GM18909 (cell line): ENCODE measurements around the gene ABHD17C.

Source experiments
- ATAC-seq: cut with Tn5 transposase; IDR thresholded peaks from one replicate; pipeline ENCODE4 v1.9.1; 2021; ENCODE audit warnings: mild to moderate bottlenecking; ENCODE audit not compliant: unreplicated experiment, poor library complexity

ABHD17C gene

DNA sequence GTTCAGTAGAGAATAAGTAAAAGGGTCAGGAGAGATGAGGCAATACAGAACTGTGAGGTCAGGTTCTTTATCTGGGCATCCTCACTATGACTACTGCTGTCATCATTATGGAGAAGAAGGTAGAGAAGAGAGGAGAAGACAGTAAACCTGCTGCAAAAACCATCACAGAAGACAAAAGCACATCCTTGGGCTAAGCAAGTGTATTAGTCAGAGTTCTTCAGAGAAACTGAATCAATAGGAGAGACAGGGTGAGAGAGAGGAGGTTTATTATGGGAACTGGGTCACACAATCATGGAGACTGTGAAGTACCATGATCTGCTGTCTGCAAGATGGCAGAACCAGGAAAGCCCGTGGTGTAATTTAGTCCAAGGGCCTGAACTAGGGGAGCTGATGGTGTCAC is 9.5 kb upstream of the ABHD17C start:
- no peak for ATAC-seq

DNA sequence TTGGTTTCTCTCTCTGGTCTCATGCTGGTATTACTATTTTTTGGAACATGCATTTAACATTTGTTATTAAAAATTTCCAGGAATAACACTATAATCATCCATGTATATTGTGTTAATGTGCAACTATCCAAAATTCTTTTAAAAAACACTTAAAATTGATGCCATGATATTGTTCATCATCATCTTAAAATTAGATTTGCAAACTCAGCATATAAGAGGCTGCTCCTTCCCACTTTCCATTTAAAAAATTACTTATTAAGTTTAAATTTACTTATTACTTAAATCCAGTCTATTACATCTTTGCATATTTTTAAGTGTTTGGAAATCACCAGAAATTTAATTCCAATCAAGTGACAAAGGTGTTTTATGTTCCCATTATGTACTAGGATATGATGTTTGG is 5.8 kb upstream of the ABHD17C start:
- ATAC-seq = no peak

DNA sequence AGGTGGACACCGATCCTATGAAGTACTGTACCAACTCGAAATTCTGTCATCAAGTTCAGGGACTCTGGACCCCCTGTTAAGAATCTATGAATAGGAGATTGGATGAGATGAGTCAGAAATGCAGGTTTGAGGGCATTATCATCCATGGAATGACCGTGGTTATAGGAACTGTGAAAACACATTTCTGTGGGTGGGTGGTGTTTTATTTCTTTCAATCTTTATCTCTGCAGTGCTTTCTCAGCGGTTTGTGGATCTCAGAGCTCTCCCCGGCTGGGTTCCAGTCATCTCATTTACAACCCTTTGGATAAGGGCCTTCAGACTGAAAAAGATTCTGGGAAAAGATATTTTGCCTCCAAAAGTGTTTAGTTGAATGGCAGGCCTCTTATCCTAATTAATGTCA is 5.4 kb upstream of the ABHD17C start:
- no peak for ATAC-seq

DNA sequence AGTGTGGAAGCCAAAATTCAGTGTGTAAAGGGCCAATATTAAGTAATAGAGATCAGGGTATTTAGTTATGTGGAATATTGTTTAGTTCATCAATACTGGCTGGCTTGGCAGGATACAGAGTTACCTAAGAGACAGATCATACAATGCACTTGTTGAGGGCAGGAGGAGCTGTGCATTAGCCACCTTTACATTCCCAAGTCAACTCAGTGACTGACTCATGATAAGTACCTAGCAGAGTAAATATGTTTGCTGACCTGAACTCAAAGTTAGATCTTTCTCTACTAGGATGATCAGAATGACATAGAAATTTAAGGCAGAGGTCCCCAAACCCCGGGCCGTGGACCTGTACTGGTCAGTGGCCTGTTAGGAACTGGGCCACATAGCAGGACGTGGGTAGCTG is 3.5 kb upstream of the ABHD17C start:
- no peak for ATAC-seq

DNA sequence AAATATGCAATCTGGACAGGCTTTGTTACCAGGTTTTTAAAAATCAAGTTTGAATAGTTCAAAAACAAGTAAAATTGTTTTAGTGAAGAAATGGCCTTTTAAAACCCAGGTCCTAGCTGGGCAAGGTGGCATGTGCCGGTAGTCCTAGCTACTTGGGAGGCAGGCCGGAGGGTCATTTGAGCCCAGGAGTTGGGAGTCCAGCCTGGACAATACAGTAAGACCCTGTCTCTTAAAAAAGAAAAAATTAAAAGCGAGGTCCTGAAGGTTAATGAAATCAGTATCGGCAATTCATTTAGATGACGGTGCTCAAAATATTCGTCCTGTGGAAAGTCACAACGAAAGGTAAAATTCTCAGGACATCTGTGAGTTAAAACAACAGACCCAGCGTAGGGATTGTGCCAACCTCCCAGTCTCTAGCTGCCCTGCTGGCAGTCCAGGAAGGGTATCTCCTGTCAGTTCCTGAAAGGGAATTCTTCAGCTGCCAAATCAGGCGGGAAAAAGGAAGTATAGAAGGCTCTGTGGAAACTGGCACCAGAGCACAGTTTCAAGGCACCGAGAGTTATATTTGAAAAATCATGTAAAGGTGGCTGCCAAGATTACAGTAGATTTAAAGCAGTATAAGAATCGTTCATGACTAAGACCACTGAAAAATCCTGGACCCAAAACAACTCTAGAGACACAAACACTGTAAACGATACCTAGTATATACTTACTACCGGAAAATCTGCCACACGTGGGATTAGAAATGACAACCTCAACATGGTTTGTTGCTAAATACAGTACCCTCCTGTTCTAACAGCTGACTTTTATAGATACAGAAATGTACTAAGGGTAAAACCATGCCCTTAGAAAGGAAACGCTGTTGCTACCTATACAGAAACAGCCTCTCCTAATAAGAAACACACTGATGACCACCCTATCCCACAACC is 1.2 kb upstream of the ABHD17C start:
- peak; percentile 15 for ATAC-seq

DNA sequence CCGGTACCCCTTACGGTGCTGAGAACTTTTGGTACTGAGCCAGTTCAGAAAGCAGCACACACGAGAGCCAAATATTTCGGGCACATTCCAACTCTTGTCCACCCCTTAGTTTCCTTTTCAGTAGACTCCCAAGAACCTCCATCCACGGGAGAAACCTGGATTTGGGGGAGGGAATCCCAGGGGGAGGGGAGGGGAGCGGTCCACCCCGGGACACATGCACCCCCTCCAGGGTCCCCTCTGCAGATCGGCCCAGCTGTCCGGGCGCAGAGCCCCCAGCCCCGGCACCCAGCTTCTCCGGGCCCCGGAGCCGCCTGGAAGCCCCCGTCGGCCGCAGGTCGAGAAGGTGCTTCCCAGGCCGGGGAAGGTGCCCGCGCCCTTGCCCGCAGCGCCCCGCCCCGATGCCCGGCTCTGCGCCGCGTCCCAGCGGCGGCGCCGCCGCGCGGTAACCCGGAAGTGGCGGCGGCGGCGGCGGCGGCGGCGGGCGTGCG is 455 bp upstream of the ABHD17C start:
- peak; percentile 37 for ATAC-seq

DNA sequence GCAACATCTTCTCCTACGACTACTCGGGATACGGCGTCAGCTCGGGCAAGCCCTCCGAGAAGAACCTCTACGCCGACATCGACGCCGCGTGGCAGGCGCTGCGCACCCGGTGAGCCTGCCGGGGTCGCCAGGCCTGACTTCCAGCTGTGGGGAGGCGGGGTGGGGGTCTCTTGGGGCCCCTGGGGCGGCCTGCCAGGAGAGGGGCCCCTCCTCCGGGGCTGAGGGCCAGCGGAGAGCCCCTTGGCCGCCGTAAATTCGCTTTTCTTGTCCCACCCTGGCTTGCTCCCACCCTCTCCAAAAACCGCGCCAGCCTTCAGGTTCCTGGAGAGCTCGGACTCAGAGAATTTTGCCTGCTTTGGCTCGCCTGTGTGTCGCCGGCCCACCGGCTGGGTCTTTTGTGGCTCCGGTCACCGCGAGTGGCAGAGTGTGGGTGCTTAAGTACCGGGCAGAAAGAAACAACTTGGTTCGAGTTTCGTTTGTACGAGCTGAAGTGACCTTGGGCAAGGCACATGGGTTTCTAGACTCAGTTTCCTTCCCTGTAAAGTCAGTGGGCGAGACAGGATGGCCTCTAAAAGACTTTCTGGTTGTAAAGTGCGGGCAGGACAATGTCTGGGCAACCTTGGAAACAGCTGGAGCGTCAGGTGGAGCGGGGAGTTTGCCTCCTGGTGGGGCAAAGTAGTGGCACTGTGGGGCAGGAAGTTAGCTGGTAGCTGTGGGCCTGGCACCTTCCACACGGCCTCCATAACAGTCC is 976 bp downstream of the ABHD17C start:
- no peak for ATAC-seq

DNA sequence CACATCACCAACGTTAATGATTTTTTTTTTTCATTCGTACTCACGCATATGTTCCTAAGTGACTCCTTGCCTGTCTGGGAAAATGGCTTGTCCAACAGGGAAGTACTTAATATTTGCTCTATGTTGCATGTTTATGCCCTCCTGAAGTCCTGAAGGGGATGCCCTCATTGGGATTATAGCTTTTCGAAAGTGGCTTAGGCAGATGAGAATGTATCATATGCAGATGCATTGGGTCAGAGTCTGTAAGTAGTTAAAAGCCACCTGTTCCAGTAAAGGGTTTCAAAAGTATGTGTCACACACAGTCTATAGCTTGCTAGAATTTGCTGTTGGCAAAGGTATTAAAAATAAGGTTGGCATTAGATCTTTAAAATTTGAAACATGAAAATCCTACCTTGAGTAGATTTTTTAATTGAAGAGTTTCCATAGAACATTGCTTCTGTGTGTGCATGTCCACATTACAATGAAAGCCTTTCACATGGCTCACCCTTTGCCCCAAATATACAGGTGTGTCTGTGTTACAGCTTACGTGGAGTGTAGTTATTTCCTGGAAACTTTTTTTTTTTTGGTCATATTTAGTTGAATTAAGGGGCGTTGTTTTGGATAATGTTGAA is 2.1 kb downstream of the ABHD17C start:
- no peak for ATAC-seq

DNA sequence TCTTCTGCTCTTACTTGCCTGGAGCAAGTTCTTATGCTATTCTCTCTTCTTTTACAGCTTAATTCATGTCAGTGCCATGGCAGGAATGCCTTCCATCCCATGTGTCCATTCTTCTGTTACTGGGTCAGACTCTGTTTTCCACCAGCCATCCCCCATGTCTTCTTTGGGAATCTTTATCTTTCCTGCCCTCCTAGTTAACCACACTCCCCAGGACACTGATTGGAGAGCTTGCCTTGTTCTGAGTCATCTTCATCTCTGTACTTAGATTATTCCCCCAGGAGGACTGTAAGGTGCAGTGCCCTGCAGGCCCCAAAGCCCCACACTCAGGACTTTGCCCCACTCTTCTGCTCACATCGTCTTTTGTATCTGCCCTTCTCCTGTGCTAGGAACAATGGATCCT is 3.6 kb downstream of the ABHD17C start:
- ATAC-seq = no peak

DNA sequence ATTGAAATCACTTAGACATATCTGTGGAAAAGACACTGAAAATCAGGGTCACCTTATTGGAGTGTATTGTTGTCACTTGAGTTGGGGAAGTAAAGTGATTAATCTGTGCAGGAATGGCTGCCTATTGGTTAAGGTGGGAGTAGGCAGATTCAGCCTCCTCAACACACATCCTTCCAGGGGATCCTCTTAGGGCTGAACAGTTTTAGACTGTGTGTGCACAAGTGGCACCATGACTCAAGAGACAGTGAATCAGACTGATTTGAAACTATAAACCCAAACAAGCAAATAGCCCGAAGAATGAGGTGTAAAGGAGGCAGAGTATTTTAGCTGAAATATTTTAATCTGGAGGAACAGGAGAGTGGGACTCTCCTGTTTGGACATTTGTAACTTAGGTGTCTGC is 4.9 kb downstream of the ABHD17C start:
- no peak for ATAC-seq

DNA sequence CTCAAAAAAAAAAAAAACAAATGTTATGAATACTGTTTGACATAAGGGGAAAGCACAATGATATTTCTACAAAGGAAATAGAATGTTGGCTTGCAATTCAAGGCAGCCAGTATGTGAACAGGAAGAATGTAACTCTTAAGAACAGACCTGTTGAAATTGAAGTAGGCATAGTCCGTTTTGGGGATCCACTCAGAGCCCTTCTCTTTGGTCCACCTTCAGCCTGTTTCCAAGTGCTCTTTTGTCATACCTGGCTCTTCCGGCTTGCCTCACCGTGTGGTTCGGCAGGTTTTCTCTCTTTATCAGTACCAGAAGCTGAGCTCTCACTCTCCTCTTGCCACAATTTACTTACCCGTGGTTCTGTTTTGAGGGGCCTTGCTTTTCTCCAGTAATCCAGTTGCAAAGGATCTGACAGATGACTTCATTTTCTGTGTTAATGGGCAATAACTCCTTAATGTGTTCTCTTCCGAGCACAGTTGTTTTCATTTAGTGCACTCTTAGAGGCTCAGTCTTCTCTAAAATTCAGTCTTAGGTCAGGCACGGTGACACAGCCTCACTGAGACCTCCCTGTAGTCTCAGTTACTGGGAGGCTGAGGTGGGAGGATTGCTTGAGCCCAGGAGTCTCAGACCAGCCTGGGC is 6.7 kb downstream of the ABHD17C start:
- no peak for ATAC-seq

DNA sequence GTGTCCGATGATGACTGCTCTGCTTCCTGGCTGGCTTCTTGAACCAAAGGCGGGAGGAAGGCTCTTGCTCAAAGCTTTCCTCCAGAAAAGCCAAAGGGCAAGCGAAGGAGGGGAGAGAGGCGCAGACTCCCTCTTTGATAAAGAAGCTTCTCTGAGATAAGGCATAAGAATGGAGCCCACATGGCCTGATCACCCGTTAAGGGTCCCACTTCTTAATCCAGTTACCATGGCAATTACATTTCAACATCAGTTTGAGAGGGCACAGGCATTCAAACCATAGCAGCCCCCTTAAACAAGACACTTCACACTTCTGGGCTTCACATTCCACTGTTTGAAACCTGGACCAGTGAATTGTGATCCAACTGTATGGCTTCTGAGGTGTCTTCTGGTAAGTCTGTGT is 8.0 kb downstream of the ABHD17C start:
- no peak for ATAC-seq

DNA sequence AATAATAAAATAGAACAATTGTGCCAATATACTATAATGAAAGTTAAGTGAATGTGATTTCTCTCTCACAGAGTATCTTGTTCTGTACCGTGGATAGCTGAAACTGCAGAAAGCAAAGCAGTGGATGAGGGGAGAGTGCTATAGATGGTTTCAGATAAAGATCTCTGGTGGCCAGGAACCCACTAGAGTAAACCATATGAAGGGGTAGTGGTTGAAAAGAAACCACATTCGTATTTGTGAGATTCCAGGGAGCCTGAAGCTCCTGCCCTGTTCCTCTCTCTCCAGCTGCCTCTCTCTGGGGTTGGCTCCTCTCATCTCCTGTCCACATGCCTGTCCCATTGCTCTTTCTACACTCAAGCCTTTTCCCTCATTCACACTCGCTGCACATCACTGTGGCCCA is 8.9 kb downstream of the ABHD17C start:
- no peak for ATAC-seq

DNA sequence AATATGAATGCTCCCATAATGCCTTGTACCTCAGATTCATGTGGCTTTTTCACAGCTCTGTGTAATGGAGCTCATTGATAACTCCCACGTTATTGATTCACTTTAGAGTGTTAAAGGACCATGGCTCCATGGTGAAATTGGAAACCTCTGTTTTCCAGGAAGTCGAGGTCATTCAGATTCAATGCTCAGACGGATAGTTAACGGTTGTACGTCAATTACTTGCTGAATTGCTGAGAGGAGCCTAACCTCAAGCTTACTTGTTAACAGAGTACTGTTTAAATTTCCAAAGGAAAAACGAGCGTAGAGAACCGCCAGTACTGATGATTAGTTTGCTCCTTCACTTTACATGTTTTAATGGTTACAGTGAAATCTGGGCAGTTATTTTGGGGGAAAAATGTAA is 11.1 kb downstream of the ABHD17C start:
- no peak for ATAC-seq

DNA sequence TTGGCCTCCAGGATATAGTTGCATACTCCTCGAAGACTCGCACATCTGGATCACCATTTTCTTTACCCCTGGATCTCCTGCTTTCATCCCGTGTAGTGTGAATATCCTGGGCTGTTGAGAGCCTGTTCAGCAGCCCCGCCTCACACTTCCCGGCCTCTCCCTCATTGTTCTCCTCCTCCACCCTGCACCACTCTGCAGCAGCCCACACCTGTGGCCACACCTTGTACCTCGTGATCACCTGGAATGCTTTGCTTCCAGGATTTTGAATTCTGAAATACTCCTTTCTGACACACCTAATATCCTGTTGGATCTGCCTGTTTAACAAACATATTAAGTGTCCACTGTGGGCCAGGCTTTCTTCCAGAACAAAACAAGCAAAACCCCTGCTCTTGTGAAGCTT is 14.4 kb downstream of the ABHD17C start:
- ATAC-seq = no peak

DNA sequence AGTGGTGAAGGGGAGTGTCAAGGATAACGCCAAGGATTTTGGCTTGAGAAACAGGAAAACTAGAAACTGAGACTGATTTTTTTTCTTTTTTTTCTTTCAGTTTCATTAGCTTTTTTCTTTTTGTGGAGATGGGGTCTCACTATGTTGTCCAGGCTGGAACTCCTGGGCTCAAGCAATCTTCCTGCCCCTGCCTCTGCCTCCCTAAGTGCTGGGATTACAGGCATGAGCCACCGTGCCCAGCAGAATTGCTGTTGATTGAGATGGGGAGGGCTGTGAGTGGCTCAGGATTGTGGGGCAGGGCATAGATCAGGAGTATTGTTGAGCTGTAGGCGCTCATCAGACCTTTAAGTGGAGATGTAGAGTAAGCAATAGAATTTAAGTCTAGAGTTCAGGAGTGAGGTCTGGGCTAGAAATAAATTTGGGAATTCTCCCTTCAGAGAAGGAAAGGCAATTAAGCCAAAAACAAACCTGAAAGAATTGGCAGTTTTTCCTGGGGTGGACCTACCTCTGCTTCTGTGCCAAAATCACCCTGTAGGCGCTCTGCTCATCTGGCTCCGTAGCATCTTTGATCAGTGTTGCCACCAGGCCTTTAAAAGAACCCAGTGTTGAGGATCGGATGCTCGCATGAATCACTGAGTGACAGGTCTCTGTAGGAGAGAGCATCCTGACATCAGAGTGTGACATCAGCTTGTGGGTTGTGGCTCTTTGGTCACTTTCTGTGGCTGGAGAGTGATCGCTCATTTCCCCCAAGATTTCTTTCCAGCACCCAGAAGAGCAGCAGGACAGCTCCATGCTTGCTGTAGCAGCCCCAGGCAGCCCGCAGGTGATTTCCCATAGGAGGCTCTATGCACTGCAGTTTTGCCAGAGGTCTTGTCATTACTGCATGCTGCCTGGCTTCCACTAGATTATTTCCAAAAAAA is 15.8 kb downstream of the ABHD17C start:
- ATAC-seq = no peak

DNA sequence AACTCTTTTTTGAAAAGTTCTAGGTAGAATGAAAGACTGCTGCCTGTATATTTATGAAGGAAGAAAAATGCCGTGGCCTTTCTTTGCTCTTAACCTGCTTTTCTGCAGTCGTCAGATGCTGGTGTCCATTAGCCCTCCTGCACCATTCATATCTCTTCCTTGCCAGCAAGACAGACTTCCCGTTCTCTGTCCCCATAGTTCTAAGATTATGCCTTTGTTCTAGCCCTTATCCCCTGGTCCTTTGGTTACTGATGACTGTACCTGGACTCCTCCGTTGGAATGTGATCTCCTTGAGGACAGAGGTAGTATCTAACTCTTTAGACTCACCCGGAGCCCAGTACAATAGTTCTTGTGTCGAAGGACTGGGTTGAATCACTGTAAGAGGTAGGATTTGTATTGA is 16.8 kb downstream of the ABHD17C start:
- ATAC-seq = no peak

DNA sequence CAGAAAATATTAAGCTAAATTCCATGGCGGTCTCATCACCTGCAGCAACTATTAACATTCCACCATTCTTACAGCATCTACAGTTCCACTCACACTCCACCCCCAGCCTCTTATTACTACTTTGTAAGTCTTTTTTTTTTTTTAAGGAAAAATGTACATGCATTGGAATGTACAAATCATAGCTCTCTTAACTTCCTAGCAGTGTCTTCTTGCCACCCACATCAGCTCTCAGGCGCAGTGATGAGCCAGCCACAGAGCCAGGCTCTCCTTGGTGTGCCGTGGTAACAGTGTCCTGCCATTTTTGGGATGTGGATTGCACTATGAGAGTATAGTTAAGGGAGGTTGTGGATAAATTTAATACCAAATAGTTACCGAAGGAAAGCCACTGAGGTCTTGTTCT is 17.8 kb downstream of the ABHD17C start:
- ATAC-seq = no peak

DNA sequence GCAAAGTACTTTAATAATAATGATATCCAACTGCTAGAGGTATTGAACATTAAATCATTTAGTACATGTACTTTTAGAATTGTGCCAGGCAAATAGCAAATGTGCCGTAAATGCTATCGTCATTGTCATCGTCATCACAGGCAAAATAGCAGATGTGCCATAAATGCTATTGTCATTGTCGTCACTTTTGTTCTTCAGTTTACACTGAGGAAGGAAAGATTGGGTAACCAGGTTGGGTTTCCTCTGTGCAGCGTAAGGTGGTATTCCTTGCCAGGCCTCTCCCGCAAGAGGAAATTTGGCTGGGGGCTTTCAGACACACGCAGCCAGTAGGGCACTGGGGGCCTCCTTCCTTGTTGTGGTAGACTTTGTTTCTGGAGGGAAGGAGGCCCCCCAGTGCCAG is 26.4 kb downstream of the ABHD17C start:
- ATAC-seq = no peak

DNA sequence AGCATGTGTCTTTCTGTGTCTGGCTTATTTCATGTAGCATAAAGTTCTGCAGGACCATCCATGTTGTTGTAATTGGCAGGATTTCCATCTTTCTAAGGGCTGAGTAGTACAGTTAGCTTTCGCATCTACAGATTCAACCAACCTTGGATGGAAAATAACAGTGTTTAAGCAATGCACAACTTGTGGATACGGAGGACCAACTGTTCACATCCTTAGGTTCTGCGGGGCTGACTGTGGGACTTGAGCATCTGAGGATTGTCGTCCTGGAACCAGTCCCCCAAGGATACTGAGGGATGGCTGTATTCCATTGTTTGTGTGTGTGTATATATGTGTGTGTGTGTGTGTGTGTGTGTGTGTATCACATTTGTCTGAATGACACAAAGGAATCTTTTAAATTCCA is 27.7 kb downstream of the ABHD17C start:
- ATAC-seq = no peak
